GM12872 (cell line): ENCODE results near the gene CDH23.
A peak's percentile ranks its signal among the peaks of the same experiment; 100 is the strongest.

Experiments
- CTCF ChIP-seq: IDR thresholded peaks from 3 replicates; pipeline ENCODE4 v1.5.1; 2011; ENCODE audit warnings: low read depth, mild to moderate bottlenecking, low read length, moderate library complexity; ENCODE audit not compliant: insufficient read depth

Gene CDH23

GRCh38 chr10:71381611-71382010 lies 15.1 kb upstream of the CDH23 start:
- TF ChIP-seq CTCF = no peak

GRCh38 chr10:71382028-71382427 lies 14.7 kb upstream of the CDH23 start:
- no peak for TF ChIP-seq CTCF

GRCh38 chr10:71382757-71383156 lies 14.0 kb upstream of the CDH23 start:
- no peak for TF ChIP-seq CTCF

GRCh38 chr10:71383972-71384687 lies 12.6 kb upstream of the CDH23 start:
- TF ChIP-seq CTCF = peak; percentile 95

GRCh38 chr10:71388171-71388570 lies 8.5 kb upstream of the CDH23 start:
- TF ChIP-seq CTCF = no peak

- TF ChIP-seq CTCF = no peak
Observed at GRCh38 chr10:71388583-71389310, 8.0 kb upstream of the CDH23 start.

GRCh38 chr10:71389768-71390460 lies 6.8 kb upstream of the CDH23 start:
- TF ChIP-seq CTCF = no peak
